ENCODE data around the gene ZCCHC24. TPM values are rescaled to one million over a fixed set of nuclear protein-coding genes. Genes with fewer than 3 reads are reported as not detected.

The ZCCHC24 gene
- total RNA-seq, 4 donors from 2014 or later: 32.8 to 122 (median 37.7) TPM

- intact Hi-C loops (cut with DNase I; ENCODE audit: low total_unique reads): loop anchor here (10.0 kb wide), 1 partner anchor 116 kb away; no protein-coding TSS in a partner anchor
- no peak overlapping the region for H3K4me3 ChIP-seq
- H3K4me1 ChIP-seq: peaks cover 26 to 30% of the 10 kb centered on the region in 2 donors
- no peak overlapping the region for H3K27ac ChIP-seq
- no peaks in the 10 kb centered on the region for H3K27me3 ChIP-seq
- H3K36me3 ChIP-seq: no peaks in the 10 kb centered on the region
- TF ChIP-seq POLR2A (IDR thresholded peaks at IDR 0.05) (no peak), CTCF (IDR thresholded peaks at IDR 0.05) (no peak)
- no peak for DNase-seq
- H3K9me3 ChIP-seq: no peaks in the 10 kb centered on the region
Measured at GRCh38 chr10:79378383-79378646, 67.1 kb downstream of the ZCCHC24 start.

GRCh38 chr10:79377557-79378382, 67.7 kb downstream of the ZCCHC24 start:
- DNase-seq: no peak

GRCh38 chr10:79376751-79377556, 68.5 kb downstream of the ZCCHC24 start:
- intact Hi-C loops (cut with DNase I; ENCODE audit: low total_unique reads): loop anchor here (10.0 kb wide), 1 partner anchor 118 kb away; no protein-coding TSS in a partner anchor
- DNase-seq: no peak

More at GRCh38 chr10:79377557-79378382, 67.7 kb downstream of the ZCCHC24 start:
- TF ChIP-seq CTCF (IDR thresholded peaks at IDR 0.05) (no peak), POLR2A (IDR thresholded peaks at IDR 0.05) (no peak)
- H3K9me3 ChIP-seq: no peaks in the 10 kb centered on the region
- no peaks in the 10 kb centered on the region for H3K36me3 ChIP-seq
- peaks cover 26 to 30% of the 10 kb centered on the region in 2 donors for H3K4me1 ChIP-seq
- H3K27me3 ChIP-seq: no peaks in the 10 kb centered on the region
- intact Hi-C loops (cut with DNase I; ENCODE audit: low total_unique reads): loop anchor here (10.0 kb wide), 1 partner anchor 117 kb away; no protein-coding TSS in a partner anchor
- no peak overlapping the region for H3K27ac ChIP-seq
- H3K4me3 ChIP-seq: no peak overlapping the region

GRCh38 chr10:79376078-79376628, 69.3 kb downstream of the ZCCHC24 start:
- Histone ChIP-seq H3K36me3 (no peaks in the 10 kb centered on the region), H3K27me3 (no peaks in the 10 kb centered on the region), H3K4me1 (peaks cover 17 to 20% of the 10 kb centered on the region in 2 donors), H3K4me3 (no peak overlapping the region), H3K9me3 (no peaks in the 10 kb centered on the region), H3K27ac (no peak overlapping the region)
- DNase-seq: no peak
- no peak for TF ChIP-seq POLR2A (IDR thresholded peaks at IDR 0.05)
- TF ChIP-seq CTCF (IDR thresholded peaks at IDR 0.05): no peak
- intact Hi-C loops (cut with DNase I; ENCODE audit: low total_unique reads): loop anchor here (10.0 kb wide), 1 partner anchor 119 kb away; no protein-coding TSS in a partner anchor

More at GRCh38 chr10:79376751-79377556, 68.5 kb downstream of the ZCCHC24 start:
- Histone ChIP-seq H3K9me3 (no peaks in the 10 kb centered on the region), H3K4me1 (peaks cover 23 to 26% of the 10 kb centered on the region in 2 donors), H3K4me3 (no peak overlapping the region), H3K27ac (no peak overlapping the region), H3K27me3 (no peaks in the 10 kb centered on the region), H3K36me3 (no peaks in the 10 kb centered on the region)
- no peak for TF ChIP-seq CTCF (IDR thresholded peaks at IDR 0.05)
- no peak for TF ChIP-seq POLR2A (IDR thresholded peaks at IDR 0.05)
